ENCODE measurements around the gene ARIH2.

ARIH2 gene

GRCh38 chr3:49018707-49019006, 100.0 kb downstream of the ARIH2 start:
- DNase-seq (ENCODE audit: low read depth), result no peak
- TF ChIP-seq CTCF (IDR thresholded peaks at IDR 0.05; ENCODE audit: low read depth, low read length, missing control alignments), result no peak
- H3K4me3 ChIP-seq (ENCODE audit: low read depth, low read length), result peak overlapping the region; percentile 79

- DNase-seq (ENCODE audit: low read depth), result no peak
- H3K4me3 ChIP-seq (ENCODE audit: low read depth, low read length), result peak overlapping the region; percentile 79
- no peak for TF ChIP-seq CTCF (IDR thresholded peaks at IDR 0.05; ENCODE audit: low read depth, low read length, missing control alignments)
These were observed 101.3 kb downstream of the ARIH2 start for GRCh38 chr3:49019941-49020329.

GRCh38 chr3:49020330-49021212, 101.9 kb downstream of the ARIH2 start:
- no peak for DNase-seq (ENCODE audit: low read depth)
- peak overlapping the region; percentile 79 for H3K4me3 ChIP-seq (ENCODE audit: low read depth, low read length)
- no peak for TF ChIP-seq CTCF (IDR thresholded peaks at IDR 0.05; ENCODE audit: low read depth, low read length, missing control alignments)

GRCh38 chr3:49021213-49021812, 102.7 kb downstream of the ARIH2 start:
- peak; percentile 95 for DNase-seq (ENCODE audit: low read depth)
- no peak for TF ChIP-seq CTCF (IDR thresholded peaks at IDR 0.05; ENCODE audit: low read depth, low read length, missing control alignments)
- peak overlapping the region; percentile 79 for H3K4me3 ChIP-seq (ENCODE audit: low read depth, low read length)

GRCh38 chr3:49021813-49022687, 103.4 kb downstream of the ARIH2 start, which contains the start of gene NDUFAF3:
TSS of gene NDUFAF3 (plus strand) at chr3:49022121. CDS start at chr3:49022145, 24 bp downstream.
- peak within 1 kb of the TSS; percentile 79 for H3K4me3 ChIP-seq (ENCODE audit: low read depth, low read length)
- peak; percentile 83 for DNase-seq (ENCODE audit: low read depth)
- TF ChIP-seq CTCF (IDR thresholded peaks at IDR 0.05; ENCODE audit: low read depth, low read length, missing control alignments), result peak; percentile 93

- peak overlapping the region; percentile 79 for H3K4me3 ChIP-seq (ENCODE audit: low read depth, low read length)
- TF ChIP-seq CTCF (IDR thresholded peaks at IDR 0.05; ENCODE audit: low read depth, low read length, missing control alignments), result no peak
- no peak for DNase-seq (ENCODE audit: low read depth)
These were observed 104.1 kb downstream of the ARIH2 start for GRCh38 chr3:49022688-49023171.

Data from GM12864 (cell line).